OCI-LY3 (cell line): ENCODE data around the gene GCA.

Experiments used
- H2AFZ ChIP-seq: fragments of 200-600, 300-600 bp; shearing (Covaris generic); 2 replicates; pipeline ENCODE4 v1.6.0; 2014; ENCODE audit warnings: antibody characterized with exemption, low read depth, low read length
- H3K27ac ChIP-seq: fragments of 200-600, 300-600 bp; sonication (generic); 2 replicates; pipeline ENCODE4 v1.5.1; 2014; ENCODE audit warnings: mild to moderate bottlenecking, low read length, moderate library complexity, mixed read lengths
- H3K27me3 ChIP-seq: fragments of 200-600, 300-600 bp; sonication (generic); 2 replicates; pipeline ENCODE4 v1.6.1; 2014; ENCODE audit warnings: low read depth, low read length, mixed read lengths
- H3K36me3 ChIP-seq: fragments of 200-600, 300-600 bp; sonication (generic); replicated peaks from 2 replicates; pipeline ENCODE3; 2014; ENCODE audit warnings: low read depth, low read length, mixed read lengths
- H3K4me1 ChIP-seq: fragments of 300-600, 200-600 bp; sonication (generic); 2 replicates; pipeline ENCODE4 v1.6.1; 2014; ENCODE audit warnings: low read length, mixed read lengths
- H3K4me2 ChIP-seq: fragments of 200-600, 300-600 bp; sonication (generic); 2 replicates; pipeline ENCODE4 v1.6.1; 2014; ENCODE audit warnings: low read length, mixed read lengths
- H3K4me3 ChIP-seq: fragments of 300-600, 200-600 bp; sonication (generic); 2 replicates; pipeline ENCODE4 v1.5.1; 2014; ENCODE audit warnings: antibody characterized with exemption, mild to moderate bottlenecking, low read length, moderate library complexity
- H3K79me2 ChIP-seq: fragments of 300-600, 200-600 bp; shearing (Covaris generic); 2 replicates; pipeline ENCODE4 v1.6.1; 2014; ENCODE audit warnings: mild to moderate bottlenecking, low read length, mixed read lengths
- H3K9ac ChIP-seq: fragments of 300-600, 200-600 bp; shearing (Covaris generic); 2 replicates; pipeline ENCODE4 v1.6.0; 2014; ENCODE audit warnings: mild to moderate bottlenecking, low read length, moderate library complexity
- H3K9me3 ChIP-seq: fragments of 200-600, 300-600 bp; shearing (Covaris generic); 2 replicates; pipeline ENCODE4 v1.6.1; 2014; ENCODE audit warnings: low read length, mixed read lengths; ENCODE audit not compliant: insufficient read depth
- H4K20me1 ChIP-seq: fragments of 200-600, 300-600 bp; sonication (generic); 2 replicates; pipeline ENCODE4 v1.6.1; 2016; ENCODE audit warnings: low read length, mixed read lengths; ENCODE audit not compliant: insufficient read depth
- EZH2phosphoT487 ChIP-seq: fragments of 200-600 bp; shearing (Covaris generic); IDR thresholded peaks from 2 replicates; pipeline ENCODE4 v1.6.1; 2018; ENCODE audit warnings: antibody characterized with exemption, mixed run types, low read depth
- TF ChIP-seq, protein P1 (sequence below): fragments of 200-600, 300-600 bp; sonication (generic); IDR thresholded peaks from 2 replicates; pipeline ENCODE4 v1.5.1; 2014; ENCODE audit warnings: antibody characterized with exemption, low read length, low read depth

The GCA gene

DNA sequence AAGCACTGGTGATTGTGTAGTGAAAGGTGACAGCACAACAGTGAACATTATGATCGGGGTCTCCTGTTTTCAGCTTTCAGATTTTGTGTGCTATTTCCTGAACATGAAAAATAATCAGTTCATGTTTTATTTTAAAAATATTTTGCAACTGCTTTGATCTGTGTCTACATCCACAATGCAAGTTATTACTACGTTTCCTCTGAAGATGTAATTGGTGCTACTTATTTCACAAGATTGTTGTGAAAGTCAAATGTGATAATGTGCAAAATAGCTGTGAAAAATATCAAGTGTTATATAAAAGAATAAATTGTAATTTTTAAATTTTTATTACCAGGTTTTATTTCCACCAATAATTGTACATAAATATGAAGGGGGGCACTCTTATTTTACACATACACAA is 6.1 kb upstream of the GCA start:
- H3K4me3 ChIP-seq: no peak overlapping the region
- H3K9me3 ChIP-seq: no peaks in the 10 kb centered on the region
- H3K79me2 ChIP-seq: no peaks in the 10 kb centered on the region
- no peak overlapping the region for H3K27ac ChIP-seq
- H3K27me3 ChIP-seq: no peaks in the 10 kb centered on the region
- H2AFZ ChIP-seq: no peak overlapping the region
- H3K4me1 ChIP-seq: no peaks in the 10 kb centered on the region
- TF ChIP-seq, protein P1, sequence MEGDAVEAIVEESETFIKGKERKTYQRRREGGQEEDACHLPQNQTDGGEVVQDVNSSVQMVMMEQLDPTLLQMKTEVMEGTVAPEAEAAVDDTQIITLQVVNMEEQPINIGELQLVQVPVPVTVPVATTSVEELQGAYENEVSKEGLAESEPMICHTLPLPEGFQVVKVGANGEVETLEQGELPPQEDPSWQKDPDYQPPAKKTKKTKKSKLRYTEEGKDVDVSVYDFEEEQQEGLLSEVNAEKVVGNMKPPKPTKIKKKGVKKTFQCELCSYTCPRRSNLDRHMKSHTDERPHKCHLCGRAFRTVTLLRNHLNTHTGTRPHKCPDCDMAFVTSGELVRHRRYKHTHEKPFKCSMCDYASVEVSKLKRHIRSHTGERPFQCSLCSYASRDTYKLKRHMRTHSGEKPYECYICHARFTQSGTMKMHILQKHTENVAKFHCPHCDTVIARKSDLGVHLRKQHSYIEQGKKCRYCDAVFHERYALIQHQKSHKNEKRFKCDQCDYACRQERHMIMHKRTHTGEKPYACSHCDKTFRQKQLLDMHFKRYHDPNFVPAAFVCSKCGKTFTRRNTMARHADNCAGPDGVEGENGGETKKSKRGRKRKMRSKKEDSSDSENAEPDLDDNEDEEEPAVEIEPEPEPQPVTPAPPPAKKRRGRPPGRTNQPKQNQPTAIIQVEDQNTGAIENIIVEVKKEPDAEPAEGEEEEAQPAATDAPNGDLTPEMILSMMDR: no peak
- TF ChIP-seq EZH2phosphoT487: no peak
- H3K36me3 ChIP-seq: no peaks in the 10 kb centered on the region
- H4K20me1 ChIP-seq: no peaks in the 10 kb centered on the region
- no peak overlapping the region for H3K4me2 ChIP-seq
- H3K9ac ChIP-seq: no peak overlapping the region

DNA sequence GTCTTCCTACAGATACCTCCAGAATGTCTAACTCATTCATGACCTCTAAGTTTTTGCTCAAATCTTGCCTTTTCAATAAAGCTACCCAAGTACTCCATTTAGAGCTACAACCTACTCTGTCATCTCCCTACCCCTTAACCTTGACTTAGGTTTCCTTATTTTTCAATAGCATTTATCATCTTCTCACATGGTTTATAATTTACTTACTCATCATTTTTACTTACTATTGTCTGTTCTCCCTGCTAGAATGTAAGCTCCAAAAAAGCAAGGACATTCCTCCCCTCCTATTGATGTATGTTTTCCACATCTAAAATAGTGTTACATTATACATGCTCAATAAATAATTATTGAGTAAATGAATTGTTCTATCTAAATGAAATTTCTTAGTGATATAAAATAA is 3.1 kb upstream of the GCA start:
- H3K9ac ChIP-seq: no peak overlapping the region
- H3K9me3 ChIP-seq: no peaks in the 10 kb centered on the region
- no peak for TF ChIP-seq EZH2phosphoT487
- TF ChIP-seq, protein P1: no peak
- no peak overlapping the region for H2AFZ ChIP-seq
- 0 out of 2 replicates have a peak, but pooled peaks cover 4% of the 10 kb centered on the region for H3K79me2 ChIP-seq
- H4K20me1 ChIP-seq: no peaks in the 10 kb centered on the region
- H3K4me1 ChIP-seq: peaks cover 10% of the 10 kb centered on the region
- H3K4me3 ChIP-seq: no peak overlapping the region
- H3K27ac ChIP-seq: no peak overlapping the region
- no peaks in the 10 kb centered on the region for H3K36me3 ChIP-seq
- H3K4me2 ChIP-seq: no peak overlapping the region
- no peaks in the 10 kb centered on the region for H3K27me3 ChIP-seq

DNA sequence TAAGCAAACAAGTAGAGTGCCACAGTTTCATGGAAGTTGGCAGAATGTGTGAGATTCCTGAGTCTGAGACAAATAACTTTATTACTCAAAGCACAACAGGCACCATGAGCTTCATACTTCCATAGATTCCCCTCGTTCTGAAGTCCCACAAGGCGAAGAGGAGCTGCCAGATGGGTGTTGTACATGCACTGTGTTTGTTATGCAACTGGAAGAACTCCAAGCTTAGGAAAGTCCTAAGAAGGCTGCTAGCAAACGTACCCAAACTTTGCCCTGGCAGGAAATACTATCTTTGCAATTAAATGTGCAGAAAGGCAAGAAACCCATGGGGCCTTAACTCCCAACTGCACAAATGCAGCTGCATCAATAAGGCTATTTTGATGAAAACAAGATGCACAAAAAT is 1.6 kb upstream of the GCA start:
- Histone ChIP-seq H2AFZ (no peak overlapping the region), H3K79me2 (0 out of 2 replicates have a peak, but pooled peaks cover 4% of the 10 kb centered on the region), H3K27me3 (no peaks in the 10 kb centered on the region), H3K36me3 (no peaks in the 10 kb centered on the region), H3K4me3 (no peak overlapping the region), H3K4me2 (no peak overlapping the region), H3K4me1 (peaks cover 10% of the 10 kb centered on the region), H3K27ac (no peak overlapping the region), H3K9ac (no peak overlapping the region), H3K9me3 (no peaks in the 10 kb centered on the region), H4K20me1 (no peaks in the 10 kb centered on the region)
- TF ChIP-seq, protein P1: no peak
- no peak for TF ChIP-seq EZH2phosphoT487

DNA sequence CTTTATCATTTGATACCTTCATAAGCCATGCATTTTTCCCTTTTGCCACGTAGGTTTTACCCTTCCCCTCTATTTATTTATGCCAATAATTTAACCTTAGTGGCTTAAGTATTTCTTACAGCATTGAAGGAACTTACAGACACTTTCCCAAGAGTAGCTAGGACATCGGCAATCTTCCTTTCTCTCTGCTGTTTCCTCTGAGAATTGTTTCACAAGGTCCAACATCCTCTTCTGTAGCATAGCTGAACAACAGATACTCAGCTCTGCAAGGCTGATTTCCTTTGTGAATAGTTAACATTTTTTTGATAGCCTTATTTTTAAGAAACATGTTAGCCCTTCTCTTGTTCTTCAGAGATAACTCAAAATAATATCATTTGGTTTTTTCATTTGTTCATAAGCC is 1.1 kb upstream of the GCA start:
- H2AFZ ChIP-seq: no peak overlapping the region
- H3K27me3 ChIP-seq: no peaks in the 10 kb centered on the region
- H3K4me3 ChIP-seq: no peak overlapping the region
- 0 out of 2 replicates have a peak, but pooled peaks cover 4% of the 10 kb centered on the region for H3K79me2 ChIP-seq
- H4K20me1 ChIP-seq: no peaks in the 10 kb centered on the region
- H3K9me3 ChIP-seq: no peaks in the 10 kb centered on the region
- H3K4me2 ChIP-seq: no peak overlapping the region
- peaks cover 10% of the 10 kb centered on the region for H3K4me1 ChIP-seq
- no peak overlapping the region for H3K9ac ChIP-seq
- H3K27ac ChIP-seq: no peak overlapping the region
- TF ChIP-seq, protein P1: no peak
- TF ChIP-seq EZH2phosphoT487: no peak
- H3K36me3 ChIP-seq: no peaks in the 10 kb centered on the region
